Body of pancreas (tissue), 4 donors: ENCODE results near the gene NAT8L. TPM values are rescaled to one million over a fixed set of nuclear protein-coding genes. Genes with fewer than 3 reads are reported as not detected.

Experiments used
- ATAC-seq: fragments of 150-250 bp; one replicate; pipeline ENCODE4 v1.9.1; 2016
- DNase-seq, 4 donors: peaks; one replicate each; pipeline ENCODE4 v3.0.0-alpha.2; 2019
- H3K27ac ChIP-seq, 4 donors: fragments of 200-600 bp; sonication (generic); 1 replicate in 3 of 4; 2 replicates in 1 of 4; pipeline versions ENCODE4 v1.5.1 to v1.6.1; 2016 to 2019; ENCODE audit warnings: mild to moderate bottlenecking in 1 of 4, mixed read lengths in 1 of 4, moderate library complexity in 1 of 4
- H3K27me3 ChIP-seq, 2 donors: fragments of 200-600 bp; sonication (generic); one replicate each; pipeline ENCODE4 v1.6.0; 2016; ENCODE audit warnings: mild to moderate bottlenecking in 1 of 2
- H3K36me3 ChIP-seq, 2 donors: fragments of 200-600 bp; sonication (generic); replicated peaks in 1 of 2; 2 replicates each; pipeline ENCODE4 v1.5.1; 2016; ENCODE audit warnings: low read depth in 2 of 2; ENCODE audit not compliant: insufficient read depth in 1 of 2
- H3K4me1 ChIP-seq: fragments of 200-600 bp; sonication (generic); one replicate; pipeline ENCODE4 v1.6.0; 2016
- H3K4me3 ChIP-seq, 2 donors: fragments of 200-600 bp; sonication (generic); 1 replicate in 1 of 2; 2 replicates in 1 of 2; pipeline ENCODE4 v1.5.1; 2016 to 2019
- H3K9me3 ChIP-seq, 3 donors: fragments of 200-600 bp; sonication (generic); 1 replicate in 2 of 3; 2 replicates in 1 of 3; pipeline ENCODE4 v1.5.1; 2016
- POLR2A ChIP-seq, 3 donors: fragments of 450-650 bp; IDR thresholded peaks; one replicate each; pipeline ENCODE4 v1.6.1; 2016; ENCODE audit warnings: antibody characterized with exemption in 3 of 3, mild to moderate bottlenecking in 2 of 3
- WGBS, 2 donors: methylation state at CpG; one replicate each; pipeline ENCODE4 v1.1.5; 2017; 5-methylcytosine and 5-hydroxymethylcytosine counted together
- intact Hi-C: fragments of 100-400 bp; cut with DNase I; formaldehyde crosslinking; loops from one replicate; pipeline ENCODE4 v1.15.1; 2023
- total RNA-seq, 2 donors: library from RNA; depleted of rRNA; stranded (reverse); fragments of >200 nt; gene quantifications; one replicate each; pipeline ENCODE4 v1.1.0, GENCODE V29; 2016
- TF ChIP-seq, protein P1 (sequence below), 7 experiments: fragments of 450-650 bp in 4 of 7; fragments of 200-600 bp in 3 of 7; sonication (generic) in 3 of 7; IDR thresholded peaks; one replicate each; pipeline ENCODE4 v1.5.1; 2016 to 2019; ENCODE audit warnings: antibody characterized with exemption in 7 of 7

NAT8L gene
- total RNA-seq, 2 donors from 2014 or later, result 3.6 to 18.8 TPM

DNA sequence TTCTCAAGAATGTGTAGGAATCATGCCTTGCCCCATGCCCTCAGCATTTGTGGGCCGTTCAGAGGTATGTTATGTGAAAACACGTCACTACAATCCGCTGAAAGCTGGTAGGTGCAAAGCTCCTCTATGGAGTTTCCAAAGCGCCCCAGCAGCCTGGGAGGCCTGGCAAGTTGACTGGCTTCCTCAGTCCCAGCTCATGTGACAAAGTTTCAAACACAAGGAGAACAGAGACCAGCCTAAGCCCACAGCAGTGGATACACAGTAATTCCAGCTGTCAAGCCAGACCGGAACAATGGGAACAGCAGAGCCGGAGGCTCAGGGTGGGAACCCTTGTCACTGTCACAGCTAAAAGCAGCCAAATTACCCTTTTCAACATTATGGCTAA lies 33.5 kb downstream of the NAT8L start:
- H3K27ac ChIP-seq, result no peak overlapping the region
- ATAC-seq (no peak), DNase-seq (no peak)
- 97 to 98% methylated on average over 6 of the region's 6 CpGs for WGBS, 2 donors
- H3K27me3 ChIP-seq, result no peaks in the 10 kb centered on the region
- H3K4me1 ChIP-seq, result no peaks in the 10 kb centered on the region
- TF ChIP-seq POLR2A (IDR thresholded peaks at IDR 0.05), result no peak
- TF ChIP-seq, protein P1, sequence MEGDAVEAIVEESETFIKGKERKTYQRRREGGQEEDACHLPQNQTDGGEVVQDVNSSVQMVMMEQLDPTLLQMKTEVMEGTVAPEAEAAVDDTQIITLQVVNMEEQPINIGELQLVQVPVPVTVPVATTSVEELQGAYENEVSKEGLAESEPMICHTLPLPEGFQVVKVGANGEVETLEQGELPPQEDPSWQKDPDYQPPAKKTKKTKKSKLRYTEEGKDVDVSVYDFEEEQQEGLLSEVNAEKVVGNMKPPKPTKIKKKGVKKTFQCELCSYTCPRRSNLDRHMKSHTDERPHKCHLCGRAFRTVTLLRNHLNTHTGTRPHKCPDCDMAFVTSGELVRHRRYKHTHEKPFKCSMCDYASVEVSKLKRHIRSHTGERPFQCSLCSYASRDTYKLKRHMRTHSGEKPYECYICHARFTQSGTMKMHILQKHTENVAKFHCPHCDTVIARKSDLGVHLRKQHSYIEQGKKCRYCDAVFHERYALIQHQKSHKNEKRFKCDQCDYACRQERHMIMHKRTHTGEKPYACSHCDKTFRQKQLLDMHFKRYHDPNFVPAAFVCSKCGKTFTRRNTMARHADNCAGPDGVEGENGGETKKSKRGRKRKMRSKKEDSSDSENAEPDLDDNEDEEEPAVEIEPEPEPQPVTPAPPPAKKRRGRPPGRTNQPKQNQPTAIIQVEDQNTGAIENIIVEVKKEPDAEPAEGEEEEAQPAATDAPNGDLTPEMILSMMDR (IDR thresholded peaks at IDR 0.05), result no peak
- intact Hi-C loops, result no loop called here
- H3K9me3 ChIP-seq, result no peaks in the 10 kb centered on the region
- no peaks in the 10 kb centered on the region for H3K36me3 ChIP-seq
- H3K4me3 ChIP-seq, result no peak overlapping the region

DNA sequence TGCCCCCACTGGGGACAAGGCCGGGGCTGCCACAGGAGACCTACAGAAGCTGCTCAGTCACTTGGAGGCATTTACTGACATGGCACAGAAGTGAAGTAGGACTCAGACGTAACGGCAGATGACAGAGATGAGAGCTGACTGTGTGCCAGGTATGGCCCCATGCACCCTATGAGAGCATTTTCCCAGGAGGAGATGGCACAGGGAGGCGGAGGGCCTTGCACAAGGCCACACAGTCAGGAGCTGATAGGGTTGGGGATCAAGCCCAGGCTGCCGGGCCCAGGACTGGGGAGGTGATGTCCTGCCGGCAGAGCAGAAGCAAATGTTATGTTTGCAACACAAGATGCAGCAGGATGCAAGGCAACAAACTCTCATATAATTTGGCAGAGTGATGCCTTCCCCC lies 34.1 kb downstream of the NAT8L start:
- H3K9me3 ChIP-seq, result no peaks in the 10 kb centered on the region
- no peaks in the 10 kb centered on the region for H3K36me3 ChIP-seq
- no peaks in the 10 kb centered on the region for H3K27me3 ChIP-seq
- intact Hi-C loops, result no loop called here
- H3K27ac ChIP-seq, result no peak overlapping the region
- WGBS, 2 donors, result 92 to 95% methylated on average over 6 of the region's 6 CpGs
- H3K4me1 ChIP-seq, result no peaks in the 10 kb centered on the region
- DNase-seq (no peak), ATAC-seq (no peak)
- H3K4me3 ChIP-seq, result no peak overlapping the region
- no peak for TF ChIP-seq POLR2A (IDR thresholded peaks at IDR 0.05)
- TF ChIP-seq, protein P1 (IDR thresholded peaks at IDR 0.05), result no peak

DNA sequence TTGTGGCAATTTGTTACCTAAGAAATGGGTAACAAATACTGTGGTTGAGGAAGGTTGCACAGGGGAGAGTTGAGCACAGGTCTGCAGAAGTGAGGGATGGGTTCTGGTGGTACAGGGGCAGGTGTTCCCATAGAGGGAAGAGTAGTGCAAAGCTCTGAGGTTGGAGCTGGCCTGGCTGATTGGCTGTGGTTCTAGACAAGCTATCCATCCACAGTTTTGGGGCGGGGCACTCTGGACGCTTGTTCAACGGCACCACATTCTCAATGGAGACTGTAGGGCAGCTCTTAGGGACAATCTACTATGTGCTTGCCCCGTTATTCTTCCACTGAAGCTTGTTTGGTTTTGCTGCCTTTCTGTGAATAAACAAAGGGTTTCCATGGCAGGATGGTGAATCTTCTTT lies 35.4 kb downstream of the NAT8L start:
- Histone ChIP-seq H3K4me1 (no peaks in the 10 kb centered on the region), H3K27ac (no peak overlapping the region), H3K27me3 (no peaks in the 10 kb centered on the region), H3K36me3 (no peaks in the 10 kb centered on the region), H3K4me3 (no peak overlapping the region), H3K9me3 (no peaks in the 10 kb centered on the region)
- no peak for TF ChIP-seq POLR2A (IDR thresholded peaks at IDR 0.05)
- TF ChIP-seq, protein P1 (IDR thresholded peaks at IDR 0.05), result no peak
- intact Hi-C loops, result no loop called here
- no peak for ATAC-seq
- WGBS, 2 donors, result 90 to 98% methylated on average over 4 of the region's 4 CpGs
- no peak for DNase-seq

DNA sequence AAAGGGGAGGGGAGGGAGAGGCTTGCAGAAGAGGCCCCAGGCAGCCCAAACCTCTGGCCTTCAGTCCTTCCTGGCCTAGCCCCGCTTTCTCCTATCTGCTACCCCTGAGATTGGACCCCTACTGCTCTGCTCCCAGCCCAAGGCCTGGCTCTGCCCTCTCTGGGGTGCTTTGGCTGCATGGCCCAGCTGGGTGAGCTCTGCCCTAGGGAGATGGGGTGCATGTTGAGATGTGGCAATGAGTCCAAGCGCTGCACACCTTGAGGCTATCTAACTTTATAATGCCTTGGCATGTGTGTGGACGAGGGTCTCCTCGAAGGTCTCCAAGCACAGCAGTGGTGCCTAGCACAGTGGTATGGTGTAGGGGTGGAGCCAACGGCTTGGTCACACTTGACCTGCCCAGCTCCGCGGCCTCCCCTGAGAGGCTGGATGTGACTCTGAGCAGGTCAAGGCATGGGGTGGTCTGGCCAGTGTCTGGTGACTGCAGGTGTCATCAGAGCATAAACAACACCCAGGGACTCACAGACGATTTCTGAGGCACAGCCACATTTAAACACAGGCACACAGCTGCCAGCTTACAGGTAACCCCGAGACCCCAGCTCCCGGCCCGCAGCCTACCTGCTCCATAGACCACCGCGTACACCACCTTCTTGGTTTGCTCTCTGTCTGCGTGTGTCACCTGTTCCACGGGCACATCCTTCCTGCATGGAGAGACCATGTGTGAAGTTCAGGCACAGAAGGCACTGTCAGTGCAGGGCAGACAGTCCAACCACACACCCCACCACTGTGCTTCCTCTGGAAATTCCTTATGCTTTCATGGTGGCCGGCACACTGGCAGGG lies 36.3 kb downstream of the NAT8L start:
- Histone ChIP-seq H3K9me3 (no peaks in the 10 kb centered on the region), H3K27ac (no peak overlapping the region), H3K36me3 (no peaks in the 10 kb centered on the region), H3K27me3 (no peaks in the 10 kb centered on the region), H3K4me3 (no peak overlapping the region), H3K4me1 (no peaks in the 10 kb centered on the region)
- WGBS, 2 donors, result 89 to 92% methylated on average over 13 to 16 of the region's 16 CpGs
- no peak for DNase-seq
- no peak for ATAC-seq
- intact Hi-C loops, result no loop called here
- TF ChIP-seq, protein P1 (IDR thresholded peaks at IDR 0.05), result no peak
- TF ChIP-seq POLR2A (IDR thresholded peaks at IDR 0.05), result no peak

DNA sequence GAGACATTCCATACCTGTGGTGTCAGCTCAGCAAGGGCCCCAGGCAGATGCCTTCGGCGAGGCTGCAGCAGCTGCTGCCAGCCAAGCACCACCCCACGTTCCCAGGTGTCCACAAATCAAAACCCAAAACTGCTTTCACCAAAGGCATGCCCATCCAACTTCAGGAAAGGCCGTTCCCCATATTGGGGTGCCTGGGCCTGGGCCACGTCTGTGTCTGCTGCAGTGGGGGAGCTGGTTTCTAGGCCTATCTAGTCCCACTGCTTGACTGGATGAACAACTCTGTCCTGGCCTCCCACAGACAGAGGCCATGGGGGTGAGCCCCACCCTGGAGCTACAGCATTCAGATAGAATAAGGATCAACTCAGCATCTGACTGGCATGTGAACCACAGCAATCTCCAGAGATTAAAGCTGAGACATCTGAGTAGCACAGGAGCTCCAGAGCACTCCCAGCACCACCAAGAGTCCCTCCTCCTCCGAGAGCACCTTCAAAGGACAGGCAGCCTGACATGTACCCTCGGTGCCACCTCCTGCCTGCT lies 37.0 kb downstream of the NAT8L start:
- 66 to 91% methylated on average over 3 to 7 of the region's 7 CpGs for WGBS, 2 donors
- H3K27ac ChIP-seq, result no peak overlapping the region
- DNase-seq, result no peak
- H3K27me3 ChIP-seq, result no peaks in the 10 kb centered on the region
- TF ChIP-seq POLR2A (IDR thresholded peaks at IDR 0.05), result no peak
- TF ChIP-seq, protein P1 (IDR thresholded peaks at IDR 0.05), result no peak
- H3K9me3 ChIP-seq, result no peaks in the 10 kb centered on the region
- no peaks in the 10 kb centered on the region for H3K36me3 ChIP-seq
- no peak for ATAC-seq
- no peak overlapping the region for H3K4me3 ChIP-seq
- H3K4me1 ChIP-seq, result no peaks in the 10 kb centered on the region
- intact Hi-C loops, result no loop called here
